Esophagus squamous epithelium (tissue), 5 donors: ENCODE results near the gene OSGIN1. TPM values are rescaled to one million over a fixed set of nuclear protein-coding genes. Genes with fewer than 3 reads are reported as not detected.

Experiments
- DNase-seq: peaks from one replicate; lab custom pipeline; 2025; lab: John Stamatoyannopoulos, UW
- H3K27ac ChIP-seq, 4 donors: fragments of 200-600 bp; sonication (generic); one replicate each; pipeline ENCODE4 v1.5.1; 2016 to 2019; ENCODE audit warnings: mild to moderate bottlenecking in 1 of 4
- H3K27me3 ChIP-seq, 4 donors: fragments of 200-600 bp; sonication (generic); 1 replicate in 3 of 4; 2 replicates in 1 of 4; pipeline versions ENCODE4 v1.5.1 to v1.6.0; 2017 to 2021; ENCODE audit warnings: antibody characterized with exemption in 1 of 4
- H3K36me3 ChIP-seq, 3 donors: fragments of 200-600 bp; sonication (generic); one replicate each; pipeline ENCODE4 v1.5.1; 2016 to 2019
- H3K4me1 ChIP-seq, 3 donors: fragments of 200-600 bp; sonication (generic); one replicate each; pipeline ENCODE4 v1.5.1; 2017 to 2019
- H3K4me3 ChIP-seq, 4 donors: fragments of 200-600 bp; sonication (generic); 1 replicate in 3 of 4; 2 replicates in 1 of 4; pipeline ENCODE4 v1.5.1; 2016 to 2019; ENCODE audit warnings: mild to moderate bottlenecking in 2 of 4, moderate library complexity in 1 of 4
- H3K9me3 ChIP-seq, 3 donors: fragments of 200-600 bp; sonication (generic); one replicate each; pipeline ENCODE4 v1.5.1; 2016 to 2019
- POLR2A ChIP-seq, 4 donors: fragments of 450-650 bp; IDR thresholded peaks; one replicate each; pipeline ENCODE4 v1.6.1; 2017; ENCODE audit warnings: antibody characterized with exemption in 4 of 4, mild to moderate bottlenecking in 4 of 4, moderate library complexity in 3 of 4
- WGBS, 2 donors: methylation state at CpG; one replicate each; pipeline ENCODE4 v1.1.5; 2018; 5-methylcytosine and 5-hydroxymethylcytosine counted together
- intact Hi-C: fragments of 100-400 bp; cut with DNase I; formaldehyde crosslinking; loops from one replicate; pipeline ENCODE4 v1.15.0; 2022
- total RNA-seq, 4 donors: library from RNA; depleted of rRNA; stranded (reverse); fragments of >200 nt; gene quantifications; one replicate each; pipeline ENCODE4 v1.1.0, GENCODE V29; 2016
- TF ChIP-seq, protein P1 (sequence below), 6 experiments: fragments of 450-650 bp in 4 of 6; fragments of 200-600 bp in 2 of 6; sonication (generic) in 2 of 6; IDR thresholded peaks; one replicate each; pipeline ENCODE4 v1.5.1; 2016 to 2019; ENCODE audit warnings: antibody characterized with exemption in 6 of 6, mild to moderate bottlenecking in 4 of 6, moderate library complexity in 4 of 6
- donor health status: DM: yes; HTN: yes; CAD: no.

OSGIN1 gene
- total RNA-seq, 4 donors from 2014 or later, result 5.0 to 27.6 (median 11.1) TPM

DNA sequence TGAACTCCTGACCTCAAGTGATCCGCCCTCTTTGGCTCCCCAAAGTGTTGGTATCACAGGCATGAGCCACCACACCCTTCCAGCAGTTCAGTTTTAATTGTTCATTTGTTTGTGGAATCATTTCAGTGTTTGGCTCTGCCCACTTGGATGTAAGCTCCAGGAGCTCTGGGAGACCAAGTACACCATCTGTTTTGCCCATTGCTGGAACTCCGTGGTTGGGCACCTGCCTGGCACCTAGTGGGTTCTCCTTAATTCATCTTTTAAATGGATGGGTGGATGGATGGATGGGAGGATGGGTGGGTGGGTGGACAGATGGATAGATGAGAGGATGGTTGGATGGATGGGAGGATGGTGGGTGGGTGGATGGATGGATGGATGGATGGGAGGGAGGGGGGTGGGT lies 14.1 kb downstream of the OSGIN1 start:
- intact Hi-C loops, result loop anchor here (5.0 kb wide), 1 partner anchor 90 kb away; no protein-coding TSS in a partner anchor
- Histone ChIP-seq H3K4me1 (peaks cover 0 to 13% (median 0%) of the 10 kb centered on the region in 3 donors), H3K27me3 (peaks cover 0 to 31% (median 4%) of the 10 kb centered on the region in 4 donors), H3K9me3 (no peaks in the 10 kb centered on the region), H3K36me3 (peaks cover 7 to 45% (median 11%) of the 10 kb centered on the region in 3 donors), H3K27ac (no peak overlapping the region), H3K4me3 (no peak overlapping the region)
- TF ChIP-seq, protein P1, sequence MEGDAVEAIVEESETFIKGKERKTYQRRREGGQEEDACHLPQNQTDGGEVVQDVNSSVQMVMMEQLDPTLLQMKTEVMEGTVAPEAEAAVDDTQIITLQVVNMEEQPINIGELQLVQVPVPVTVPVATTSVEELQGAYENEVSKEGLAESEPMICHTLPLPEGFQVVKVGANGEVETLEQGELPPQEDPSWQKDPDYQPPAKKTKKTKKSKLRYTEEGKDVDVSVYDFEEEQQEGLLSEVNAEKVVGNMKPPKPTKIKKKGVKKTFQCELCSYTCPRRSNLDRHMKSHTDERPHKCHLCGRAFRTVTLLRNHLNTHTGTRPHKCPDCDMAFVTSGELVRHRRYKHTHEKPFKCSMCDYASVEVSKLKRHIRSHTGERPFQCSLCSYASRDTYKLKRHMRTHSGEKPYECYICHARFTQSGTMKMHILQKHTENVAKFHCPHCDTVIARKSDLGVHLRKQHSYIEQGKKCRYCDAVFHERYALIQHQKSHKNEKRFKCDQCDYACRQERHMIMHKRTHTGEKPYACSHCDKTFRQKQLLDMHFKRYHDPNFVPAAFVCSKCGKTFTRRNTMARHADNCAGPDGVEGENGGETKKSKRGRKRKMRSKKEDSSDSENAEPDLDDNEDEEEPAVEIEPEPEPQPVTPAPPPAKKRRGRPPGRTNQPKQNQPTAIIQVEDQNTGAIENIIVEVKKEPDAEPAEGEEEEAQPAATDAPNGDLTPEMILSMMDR (IDR thresholded peaks at IDR 0.05), result no peak
- no peak for TF ChIP-seq POLR2A (IDR thresholded peaks at IDR 0.05)
- no peak for DNase-seq
- 76 to 92% methylated on average over 1 to 2 of the region's 2 CpGs for WGBS, 2 donors

DNA sequence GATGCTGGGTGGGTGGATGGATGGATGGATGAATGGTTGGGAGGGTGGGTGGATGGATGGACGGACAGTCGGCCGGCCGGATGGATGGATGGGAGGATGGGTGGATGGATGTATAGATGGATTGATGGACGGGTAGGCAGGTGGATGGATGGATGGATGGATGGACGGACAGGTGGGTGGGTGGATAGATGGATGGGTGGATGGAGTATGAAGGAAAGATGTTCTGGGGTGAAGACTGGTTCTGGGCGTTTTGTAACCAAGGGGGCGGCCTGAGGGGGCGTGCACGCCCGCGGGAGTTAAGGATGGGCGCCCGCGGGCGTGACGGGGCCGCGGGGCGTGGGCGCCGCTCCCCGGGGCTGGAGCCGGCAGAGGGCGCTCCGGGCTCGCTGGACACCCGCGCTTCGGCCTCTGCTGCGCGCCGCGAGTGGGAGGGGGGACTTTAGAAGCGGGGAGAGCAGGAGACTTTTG lies 14.8 kb downstream of the OSGIN1 start, which contains the start of gene NECAB2:
NECAB2 (plus strand) TSS at position 407 of the 468 bp plus-strand sequence. CDS start 405 bp downstream, outside the sequence.
- no peak for DNase-seq

DNA sequence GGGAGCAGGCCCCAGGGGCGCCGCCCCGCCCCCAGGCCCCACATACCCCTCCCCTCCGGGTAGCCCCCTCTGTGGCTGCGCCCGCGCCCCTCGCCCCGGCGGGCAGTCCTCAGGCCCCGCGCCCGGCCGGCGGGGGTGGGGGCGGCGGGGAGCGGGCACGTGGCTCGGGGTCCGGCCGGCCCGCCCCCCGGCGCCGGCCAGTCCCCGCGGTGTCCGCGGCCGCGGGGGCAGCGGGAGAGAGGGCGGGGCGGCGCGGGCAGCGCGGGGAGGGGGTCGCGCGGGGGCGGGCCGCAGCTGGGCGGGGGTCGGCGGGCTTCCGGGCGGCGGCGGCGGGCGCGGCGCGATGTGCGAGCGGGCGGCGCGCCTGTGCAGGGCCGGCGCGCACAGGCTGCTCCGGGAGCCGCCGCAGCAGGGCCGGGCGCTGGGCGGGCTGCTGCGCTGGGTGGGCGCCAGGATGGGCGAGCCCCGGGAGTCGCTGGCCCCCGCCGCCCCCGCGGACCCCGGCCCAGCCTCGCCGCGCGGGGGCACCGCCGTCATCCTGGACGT lies 15.3 kb downstream of the OSGIN1 start:
- no CpG with 5 or more reads among the region's 87 CpGs for WGBS, 2 donors
- DNase-seq, result no peak
- peak overlapping the region in 2 of 4 donors; percentile 43 to 64 for H3K4me3 ChIP-seq

More for the DNA sequence above, 14.8 kb downstream of the OSGIN1 start, which contains the start of gene NECAB2:
- intact Hi-C loops, result loop anchor here (5.0 kb wide), 1 partner anchor 89 kb away; no protein-coding TSS in a partner anchor
- Histone ChIP-seq H3K36me3 (peaks cover 3 to 37% (median 11%) of the 10 kb centered on the region in 3 donors), H3K4me3 (peak within 1 kb of the TSS in 2 of 4 donors; percentile 43 to 64), H3K27ac (no peak within 1 kb of the TSS), H3K9me3 (no peaks in the 10 kb centered on the region), H3K4me1 (peaks cover 0 to 13% (median 0%) of the 10 kb centered on the region in 3 donors), H3K27me3 (peaks cover 0 to 31% (median 4%) of the 10 kb centered on the region in 4 donors)
- TF ChIP-seq, protein P1 (IDR thresholded peaks at IDR 0.05), result peak in 4 of 6 experiments; percentile 31 to 58 (median 40)
- TF ChIP-seq POLR2A (IDR thresholded peaks at IDR 0.05), result no peak
- 20 to 22% methylated on average over 19 to 21 of the region's 35 CpGs for WGBS, 2 donors

DNA sequence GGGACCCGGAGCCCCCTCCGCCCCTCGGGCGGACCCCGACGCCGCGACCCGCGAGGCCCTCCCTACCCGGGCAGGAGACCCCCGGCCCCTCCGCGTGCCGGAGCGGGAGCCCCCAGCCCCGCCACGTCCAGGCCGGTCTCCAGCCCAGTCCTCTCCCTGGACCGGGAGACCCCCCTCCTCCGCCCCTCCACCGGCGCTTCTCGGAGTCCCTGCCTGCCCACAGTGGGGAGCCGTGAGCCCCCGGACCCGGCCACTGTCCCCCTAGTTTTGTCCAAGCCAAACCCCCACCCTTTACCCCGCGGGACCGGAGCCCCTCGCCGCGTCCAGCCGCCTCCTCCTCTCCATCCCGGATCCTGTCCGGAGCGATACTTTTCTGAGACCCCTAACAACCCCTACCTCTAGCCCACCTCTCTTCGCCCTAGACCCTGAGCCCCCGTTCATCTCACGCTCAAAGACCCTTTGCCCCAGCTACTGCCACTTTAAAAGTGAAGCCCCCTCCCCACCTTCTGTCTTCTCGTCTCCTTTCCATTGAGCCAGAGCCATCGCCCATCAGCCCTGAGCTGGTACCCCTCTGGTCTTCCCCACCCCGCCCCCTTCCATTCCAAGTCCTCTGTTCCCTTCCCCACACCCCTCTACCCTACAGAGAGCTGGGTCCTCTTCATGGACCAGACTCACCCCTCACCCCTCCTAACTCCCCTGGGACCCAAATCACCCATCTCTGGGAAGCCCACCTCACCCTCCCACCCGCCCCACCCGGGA lies 16.0 kb downstream of the OSGIN1 start:
- intact Hi-C loops, result loop anchor here (5.0 kb wide), 1 partner anchor 88 kb away; no protein-coding TSS in a partner anchor
- Histone ChIP-seq H3K9me3 (no peaks in the 10 kb centered on the region), H3K4me3 (peak overlapping the region in 2 of 4 donors; percentile 43 to 44), H3K27ac (no peak overlapping the region), H3K36me3 (peaks cover 0 to 25% (median 11%) of the 10 kb centered on the region in 3 donors), H3K4me1 (peaks cover 0 to 13% (median 0%) of the 10 kb centered on the region in 3 donors), H3K27me3 (peaks cover 0 to 31% (median 4%) of the 10 kb centered on the region in 4 donors)
- TF ChIP-seq, protein P1 (IDR thresholded peaks at IDR 0.05), result no peak
- TF ChIP-seq POLR2A (IDR thresholded peaks at IDR 0.05), result no peak
- no peak for DNase-seq
- WGBS, 2 donors, result 9 to 24% methylated on average over 12 to 16 of the region's 45 CpGs

More for the DNA sequence above, 15.3 kb downstream of the OSGIN1 start:
- no peak for TF ChIP-seq POLR2A (IDR thresholded peaks at IDR 0.05)
- TF ChIP-seq, protein P1 (IDR thresholded peaks at IDR 0.05), result no peak
- H3K36me3 ChIP-seq, result peaks cover 0 to 32% (median 11%) of the 10 kb centered on the region in 3 donors
- H3K9me3 ChIP-seq, result no peaks in the 10 kb centered on the region
- intact Hi-C loops, result loop anchor here (5.0 kb wide), 1 partner anchor 89 kb away; no protein-coding TSS in a partner anchor
- peaks cover 0 to 13% (median 0%) of the 10 kb centered on the region in 3 donors for H3K4me1 ChIP-seq
- peaks cover 0 to 31% (median 4%) of the 10 kb centered on the region in 4 donors for H3K27me3 ChIP-seq
- H3K27ac ChIP-seq, result no peak overlapping the region
